ENCODE measurements around the gene WDR82. TPM values are rescaled to one million over a fixed set of nuclear protein-coding genes. Genes with fewer than 3 reads are reported as not detected.

WDR82 gene
- total and polyA plus RNA-seq, 2 of the 8 experiments (the other 6 are each of a cell fraction or from before 2014, with no cell fraction given), result 33.5 to 82.7 TPM

DNA sequence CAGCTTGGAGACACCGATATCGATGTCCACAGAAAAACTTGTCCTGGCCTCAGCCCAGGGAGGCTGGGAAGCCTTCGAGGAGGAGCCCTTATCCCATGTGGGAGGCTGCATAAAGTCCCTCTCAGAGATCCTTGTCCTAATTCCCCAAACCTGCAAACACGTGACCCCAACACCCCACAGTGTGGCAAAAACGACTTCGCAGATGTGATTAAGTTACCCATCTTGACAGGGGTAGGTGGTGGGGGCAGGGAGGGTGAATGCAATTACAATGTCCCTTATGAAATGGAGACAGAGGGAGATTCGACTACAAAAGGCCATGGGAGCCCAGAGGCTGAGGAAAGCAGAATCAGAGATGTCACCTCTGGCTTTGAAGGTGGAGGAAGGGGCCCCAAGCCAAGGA lies 50.7 kb downstream of the WDR82 start (continued):
- no peak for TF ChIP-seq CHD1 (IDR thresholded peaks at IDR 0.05; ENCODE audit: low read depth, low read length)
- TF ChIP-seq CBX8 (IDR thresholded peaks at IDR 0.05; ENCODE audit: borderline replicate concordance, low read depth, low read length), result no peak
- no peak for TF ChIP-seq MAFK (IDR thresholded peaks at IDR 0.05; ENCODE audit: low read depth, low read length)
- no peak for TF ChIP-seq SIX5 (IDR thresholded peaks at IDR 0.05; ENCODE audit: low read depth, low read length)
